ENCODE data around the gene RAB11FIP3. TPM values are rescaled to one million over a fixed set of nuclear protein-coding genes. Genes with fewer than 3 reads are reported as not detected.

The RAB11FIP3 gene
- polyA plus RNA-seq, 1 of the 3 experiments (the other 2 are of a cell fraction): 24.8 TPM

- ChIA-PET CTCF (interaction anchor here (0.8 to 1.5 kb wide), 6 partner anchors 8 to 385 kb away, joined by 3 to 6 read pairs (median 3); partner anchors contain the start of gene HBQ1), POLR2A (interaction anchor here (0.9 to 2.0 kb wide), 8 partner anchors 8 to 72 kb away, joined by 3 to 12 read pairs (median 4); partner anchors contain the start of gene CAPN15)
- TF ChIP-seq SMC3 (IDR thresholded peaks at IDR 0.05; ENCODE audit: low read depth, low read length) (no peak), USF2 (IDR thresholded peaks at IDR 0.05; ENCODE audit: borderline replicate concordance, low read depth, low read length) (no peak), FOXJ3 (CRISPR knock-in tag; IDR thresholded peaks at IDR 0.05) (no peak), EP300 (IDR thresholded peaks at IDR 0.05; ENCODE audit: borderline replicate concordance in 1 of 2, low read depth in 1 of 2, low read length in 1 of 2) (no peak), ZBTB33 (IDR thresholded peaks at IDR 0.05; ENCODE audit: borderline replicate concordance, low read depth) (no peak), MAX (IDR thresholded peaks at IDR 0.05; ENCODE audit: low read depth) (no peak), GATA2 (CRISPR knock-in tag; IDR thresholded peaks at IDR 0.05) (no peak), JUND (IDR thresholded peaks at IDR 0.05) (no peak), POLR2AphosphoS5 (IDR thresholded peaks at IDR 0.05; ENCODE audit: low read depth, low read length) (no peak), TCF12 (IDR thresholded peaks at IDR 0.05) (no peak), ELF1 (IDR thresholded peaks at IDR 0.05) (no peak), TAF1 (IDR thresholded peaks at IDR 0.05; ENCODE audit: borderline replicate concordance, low read depth, low read length) (no peak), RCOR1 (IDR thresholded peaks at IDR 0.05; ENCODE audit: low read length) (no peak), PBX3 (IDR thresholded peaks at IDR 0.05) (no peak), RXRA (IDR thresholded peaks at IDR 0.05; ENCODE audit: borderline replicate concordance, low read depth) (no peak)
- 83% methylated on average over 12 of the region's 42 CpGs for WGBS (ENCODE audit: low lambda C conversion rate)
- Histone ChIP-seq H3K4me2 (no peak overlapping the region), H3K9me3 (no peaks in the 10 kb centered on the region), H3K27ac (ENCODE audit: low read depth in 2 of 2, low read length in 1 of 2) (peak overlapping the region in 1 of 2 experiments; percentile 95; a peak in 2 of 4 replicates), H3K4me1 (ENCODE audit: control insufficient read depth in 1 of 2, insufficient read depth in 2 of 2, low read depth in 1 of 2, low read length in 1 of 2) (peaks cover 11 to 50% of the 10 kb centered on the region in 2 experiments; a peak in 2 of 4 replicates), H4K20me1 (ENCODE audit: insufficient read depth) (no peaks in the 10 kb centered on the region), H3K9ac (no peak overlapping the region), H3K4me3 (ENCODE audit: low read depth in 2 of 2, low read length in 1 of 2) (no peak overlapping the region), H3K36me3 (replicated peaks in 1 of 2; ENCODE audit: control insufficient read depth in 1 of 2, insufficient read depth in 2 of 2, low read length in 1 of 2) (no peaks in the 10 kb centered on the region), H2AFZ (ENCODE audit: low read depth) (no peak overlapping the region), H3K9me2 (no peaks in the 10 kb centered on the region), H3K79me2 (ENCODE audit: insufficient read depth) (no peaks in the 10 kb centered on the region), H3F3A (replicated peaks; ENCODE audit: insufficient read depth) (no peaks in the 10 kb centered on the region), H3K27me3 (ENCODE audit: insufficient read depth) (peaks cover 11% of the 10 kb centered on the region)
- DNase-seq: peak; percentile 62
These were observed 139.4 kb downstream of the RAB11FIP3 start for GRCh38 chr16:564690-565418.
